CD4-positive, alpha-beta T cell treated with Interleukin-6 at 100 ng/mL for 8 hours (primary cell): Measurements from ENCODE around the gene FIG4.
"Not testable (repeated sequence)": the region's sequence is repeated elsewhere in the genome, so short reads cannot be mapped to it uniquely, and the experiment has no call there.

Source experiments
- DNase-seq: peaks from one replicate; pipeline ENCODE4 v3.0.0-alpha.2; 2020; ENCODE audit warnings: mixed read lengths, low spot score

FIG4 gene

GRCh38 chr6:109702791-109703190 lies 11.7 kb downstream of the FIG4 start:
- no peak for DNase-seq

- peak; percentile 73 for DNase-seq
Measured at GRCh38 chr6:109705258-109705657, 14.2 kb downstream of the FIG4 start.

- DNase-seq = no peak
Measured at GRCh38 chr6:109706513-109706912, 15.4 kb downstream of the FIG4 start.

DNA sequence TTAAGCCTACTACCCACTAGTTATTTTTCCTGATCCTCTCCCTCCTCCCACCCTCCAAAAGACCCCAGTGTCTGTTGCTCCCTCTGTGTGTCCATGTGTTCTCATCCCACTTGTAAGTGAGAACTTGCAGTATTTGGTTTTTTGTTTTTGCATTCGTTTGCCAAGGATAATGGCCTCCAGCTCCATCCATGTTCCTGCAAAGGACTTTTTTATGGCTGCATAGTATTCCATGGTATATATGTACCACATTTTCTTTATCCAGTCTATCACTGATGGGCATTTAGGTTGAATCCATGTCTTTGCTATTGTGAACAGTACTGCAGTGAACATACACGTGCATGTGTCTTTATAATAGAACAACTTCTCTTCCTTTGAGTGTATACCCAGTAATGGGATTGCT lies 17.0 kb downstream of the FIG4 start:
- DNase-seq = not testable (repeated sequence)

DNA sequence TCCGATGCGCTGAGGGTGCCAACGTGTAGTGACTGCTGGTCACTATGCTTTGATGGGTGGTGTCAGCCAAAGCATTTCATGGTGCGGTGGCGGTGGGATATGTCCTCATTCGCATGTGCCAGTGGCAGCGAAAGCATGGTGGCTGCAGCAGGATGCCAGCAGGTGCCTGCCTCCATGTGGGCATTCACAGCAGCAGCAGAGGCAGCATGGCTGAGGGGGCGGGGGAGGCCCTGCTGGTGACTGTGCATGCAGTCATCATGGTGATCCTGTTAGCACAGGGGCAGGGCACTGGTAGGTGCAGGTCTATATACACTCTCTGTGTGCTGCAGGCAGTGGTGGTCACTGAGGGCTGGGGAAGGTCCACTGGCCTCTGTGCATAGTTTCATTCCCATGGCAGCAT lies 22.0 kb downstream of the FIG4 start:
- no peak for DNase-seq

DNA sequence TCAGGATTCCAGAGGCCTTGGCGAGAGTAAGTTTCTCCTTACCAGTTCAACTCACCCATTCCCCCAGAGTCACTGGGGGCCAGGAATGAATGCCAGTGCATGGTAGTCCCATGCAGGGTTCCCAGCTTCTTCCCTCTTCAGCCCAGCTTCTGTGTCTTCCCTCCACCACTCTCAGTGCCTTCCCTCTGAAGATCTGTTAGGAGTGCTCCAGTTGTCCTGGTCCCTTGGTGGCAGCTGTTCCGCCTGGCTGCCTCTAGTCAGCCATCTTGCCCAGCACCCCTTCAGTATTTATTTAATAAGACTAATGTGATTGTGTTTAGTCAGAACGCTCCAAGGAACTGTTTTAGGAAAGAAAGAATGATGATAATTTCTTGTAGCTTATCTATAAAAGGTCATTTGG lies 23.1 kb downstream of the FIG4 start:
- no peak for DNase-seq

GRCh38 chr6:109714611-109715010 lies 23.5 kb downstream of the FIG4 start:
- no peak for DNase-seq

GRCh38 chr6:109715616-109716015 lies 24.5 kb downstream of the FIG4 start:
- DNase-seq = no peak

GRCh38 chr6:109717971-109718370 lies 26.9 kb downstream of the FIG4 start:
- DNase-seq = no peak

DNA sequence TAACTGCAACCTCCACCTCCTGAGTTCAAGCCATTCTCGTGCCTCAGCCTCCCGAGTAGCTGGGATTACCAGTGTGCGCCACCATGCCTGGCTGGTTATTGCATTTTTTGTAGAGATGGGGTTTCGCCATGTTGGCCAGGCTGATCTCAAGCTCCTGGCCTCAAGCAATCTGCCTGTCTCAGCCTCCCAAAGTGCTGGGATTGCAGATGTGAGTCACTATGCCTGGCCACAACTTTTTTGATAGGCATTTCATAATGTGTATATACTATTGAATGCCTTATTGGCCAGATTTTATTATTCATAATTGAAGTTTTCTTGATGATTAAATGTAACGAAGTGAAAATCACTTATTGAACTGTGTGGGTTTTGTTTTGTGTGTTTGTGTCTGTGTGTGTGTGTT lies 27.9 kb downstream of the FIG4 start:
- DNase-seq = no peak

DNA sequence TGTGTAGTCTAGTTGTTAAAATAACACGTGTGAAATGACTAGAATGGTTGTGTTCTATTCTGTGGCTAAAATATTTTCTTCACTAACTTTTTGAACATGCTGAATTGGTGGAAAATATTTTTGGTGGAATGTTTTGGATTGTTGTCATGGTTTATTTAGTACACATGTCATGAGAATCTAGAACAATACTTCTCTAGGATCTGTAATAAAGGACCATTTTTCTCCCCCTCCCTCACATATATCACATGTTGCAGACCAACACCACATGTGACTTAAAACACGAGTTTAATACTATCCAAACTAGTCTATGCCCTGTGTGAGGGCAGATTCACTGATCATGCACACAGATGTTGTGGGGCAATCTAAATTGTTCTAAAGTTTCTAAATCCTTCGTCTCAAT lies 29.2 kb downstream of the FIG4 start:
- no peak for DNase-seq

GRCh38 chr6:109722011-109722410 lies 30.9 kb downstream of the FIG4 start:
- DNase-seq = no peak

DNA sequence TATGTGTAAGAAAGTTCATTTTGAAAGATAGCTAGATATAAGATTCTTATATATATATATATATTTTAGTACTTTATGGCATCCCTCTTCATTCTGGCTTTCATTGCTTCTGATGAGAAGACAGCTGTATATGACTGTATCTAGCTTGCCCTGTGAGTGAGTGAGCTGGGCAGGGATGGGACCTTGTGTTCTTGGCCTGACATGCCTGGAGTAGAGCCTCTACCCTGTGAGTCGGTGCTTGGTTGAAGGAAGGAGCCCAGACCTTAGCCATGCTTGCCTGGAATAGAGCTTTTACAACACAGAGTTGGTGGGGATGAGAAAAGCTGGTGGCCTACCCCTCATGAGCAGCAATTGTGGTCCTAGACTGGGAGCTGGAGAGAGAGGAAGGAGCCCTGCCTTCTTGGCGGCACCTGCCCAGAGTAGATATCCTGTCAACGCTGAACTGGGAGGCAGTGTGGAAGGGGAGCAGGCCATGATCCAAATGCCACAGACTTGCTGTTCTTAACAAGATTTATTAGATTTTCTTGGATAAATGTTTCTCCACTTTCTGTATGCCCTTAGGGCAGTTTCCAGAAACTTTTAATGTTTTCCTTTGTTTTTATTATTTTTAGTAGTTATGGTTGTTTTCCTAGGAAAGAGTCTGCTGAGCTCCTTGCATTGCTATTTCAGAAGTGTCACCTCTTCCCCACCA lies 31.6 kb downstream of the FIG4 start:
- no peak for DNase-seq

GRCh38 chr6:109725250-109725649 lies 34.2 kb downstream of the FIG4 start:
- not testable (repeated sequence) for DNase-seq

DNA sequence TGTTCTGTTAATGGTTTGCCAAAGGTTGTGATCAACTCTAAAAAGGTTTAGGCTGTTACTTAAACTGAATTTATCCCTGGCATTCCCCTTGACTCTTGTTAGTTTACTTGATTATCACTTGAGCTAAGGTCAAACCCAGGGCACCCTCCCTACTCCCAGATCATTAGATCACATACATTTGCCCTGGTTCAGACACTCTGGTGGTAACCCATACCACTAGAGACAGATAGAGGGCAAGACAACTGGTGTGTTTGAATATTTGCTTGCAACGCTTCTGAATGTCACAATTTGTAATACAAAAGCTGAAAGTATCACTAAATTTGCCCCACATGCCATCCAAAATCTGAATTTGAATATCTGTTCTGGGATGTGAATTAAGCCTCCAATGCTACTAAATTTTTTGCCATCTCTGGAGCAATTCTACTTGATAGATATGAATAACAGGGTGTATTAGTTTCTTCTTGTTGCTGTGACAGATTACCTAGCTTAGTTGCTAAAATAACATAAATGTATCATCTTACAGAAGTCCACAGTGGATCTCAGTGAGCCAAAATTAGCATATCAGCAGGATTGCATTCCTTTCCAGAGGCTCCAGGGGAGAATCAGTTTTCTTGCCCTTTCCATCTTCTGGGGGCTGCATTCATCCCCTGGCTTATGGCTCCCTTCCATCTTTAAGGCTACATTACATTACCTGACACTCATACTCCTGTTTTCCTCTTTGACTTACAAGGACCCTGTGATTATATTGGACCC lies 45.4 kb downstream of the FIG4 start:
- DNase-seq = no peak

DNA sequence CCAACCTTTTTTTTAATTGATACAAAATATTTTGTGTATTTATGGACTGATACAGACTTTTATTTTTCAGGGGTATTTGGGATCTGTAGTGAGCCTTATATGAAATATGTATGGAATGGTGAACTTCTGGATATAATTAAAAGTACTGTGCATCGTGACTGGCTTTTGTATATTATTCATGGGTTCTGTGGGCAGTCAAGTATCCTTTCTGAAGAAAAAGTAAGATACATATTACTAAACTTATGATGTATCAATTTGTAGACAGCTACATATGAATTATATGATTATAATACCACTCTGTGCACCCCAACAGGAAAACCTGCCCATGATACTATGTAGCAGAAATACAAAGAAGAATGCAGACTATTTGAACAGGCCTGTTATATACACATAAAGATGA lies 47.2 kb downstream of the FIG4 start:
- no peak for DNase-seq

DNA sequence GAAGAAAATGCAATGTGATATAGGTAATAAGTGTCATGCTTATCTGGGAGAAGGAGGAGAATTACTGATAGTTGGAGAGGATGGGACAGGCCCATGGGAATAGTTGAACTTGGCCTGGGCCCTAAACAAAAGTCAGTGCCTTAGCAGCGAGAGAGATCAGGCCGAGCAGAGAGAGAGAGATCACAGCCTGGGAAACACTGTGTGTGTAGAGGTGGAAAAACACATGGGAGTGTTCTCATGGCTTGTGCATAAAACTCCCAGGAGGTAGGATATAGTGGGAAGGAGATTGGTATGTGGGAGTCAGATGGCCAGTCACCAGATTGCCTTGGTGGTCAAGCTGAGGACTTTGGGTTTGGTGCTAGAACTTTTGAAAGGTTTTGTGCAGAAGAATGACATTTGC lies 47.6 kb downstream of the FIG4 start:
- DNase-seq = no peak

GRCh38 chr6:109739686-109740085 lies 48.6 kb downstream of the FIG4 start:
- DNase-seq = no peak

GRCh38 chr6:109740787-109741186 lies 49.7 kb downstream of the FIG4 start:
- DNase-seq = no peak

- no peak for DNase-seq
Measured at GRCh38 chr6:109743739-109744138, 52.6 kb downstream of the FIG4 start.

DNA sequence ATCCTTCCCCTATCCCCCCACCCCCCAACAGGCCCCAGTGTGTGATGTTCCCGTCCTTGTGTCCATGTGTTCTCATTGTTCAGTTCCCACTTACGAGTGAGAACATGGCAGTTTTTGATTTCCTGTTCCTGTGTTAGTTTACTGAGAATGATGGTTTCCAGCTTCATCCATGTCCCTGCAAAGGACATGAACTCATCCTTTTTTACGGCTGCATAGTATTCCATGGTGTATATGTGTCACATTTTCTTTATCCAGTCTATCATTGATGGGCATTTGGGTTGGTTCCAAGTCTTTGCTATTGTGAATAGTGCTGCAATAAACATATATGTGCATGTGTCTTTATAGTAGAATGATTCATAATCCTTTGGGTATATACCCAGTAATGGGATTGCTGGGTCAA lies 53.7 kb downstream of the FIG4 start:
- DNase-seq = not testable (repeated sequence)

DNA sequence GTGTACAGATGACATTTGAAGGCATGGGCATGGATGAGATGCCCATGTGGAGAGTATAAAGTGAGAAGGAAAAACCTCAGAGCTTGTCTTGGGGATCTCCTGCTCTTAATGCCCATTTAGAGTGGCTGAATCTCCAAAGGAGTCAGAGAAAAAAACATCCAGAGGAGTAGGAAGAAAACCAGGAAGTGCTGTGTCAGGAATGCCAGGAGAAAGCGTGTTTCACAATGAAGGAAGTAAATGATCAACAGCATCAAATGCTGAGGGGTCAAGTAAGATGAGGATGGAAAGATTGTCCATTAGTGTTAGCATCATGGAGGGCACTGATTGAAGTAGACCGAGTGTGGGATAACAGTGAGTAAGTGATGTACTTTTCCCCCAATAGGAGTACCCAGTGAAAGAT lies 56.1 kb downstream of the FIG4 start:
- no peak for DNase-seq

DNA sequence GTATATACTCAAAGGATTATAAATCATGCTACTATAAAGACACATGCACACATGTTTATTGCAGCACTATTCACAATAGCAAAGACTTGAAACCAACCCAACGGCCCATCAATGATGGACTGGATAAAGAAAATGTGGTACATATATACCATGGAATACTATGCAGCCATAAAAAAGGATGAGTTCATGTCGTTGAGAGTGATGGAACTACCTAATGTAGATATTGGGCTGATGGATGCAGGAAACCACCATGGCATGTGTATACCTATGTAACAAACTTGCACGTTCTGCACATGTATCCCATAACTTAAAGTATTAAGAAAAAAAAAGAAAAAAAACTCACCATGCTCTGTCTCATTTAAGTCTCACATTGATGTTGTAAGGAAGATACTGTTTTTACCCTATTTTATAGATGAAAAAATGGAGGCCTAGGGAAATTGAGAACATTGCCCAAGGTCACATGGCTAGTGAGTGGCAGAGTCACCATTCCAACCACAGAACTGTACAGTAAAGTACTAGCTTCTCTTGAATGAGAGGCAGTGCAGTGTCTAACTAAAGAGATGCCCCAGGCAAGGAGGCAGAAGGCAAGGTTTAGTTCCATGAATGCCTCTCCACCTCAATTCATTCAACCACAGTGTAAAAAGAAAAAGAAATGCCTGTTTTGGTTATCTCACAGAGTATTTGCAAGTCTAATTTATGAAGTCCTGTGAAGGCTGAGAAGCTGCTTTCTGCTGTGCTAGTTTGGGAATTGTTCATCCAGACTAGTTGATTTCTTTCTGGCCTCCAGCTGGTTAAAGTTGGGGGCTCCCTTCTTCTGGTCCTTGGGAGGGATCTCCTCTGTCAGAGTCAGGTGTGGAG lies 68.2 kb downstream of the FIG4 start:
- no peak for DNase-seq
